ENCODE measurements around the gene RBPJ.
A peak's percentile ranks its signal among the peaks of the same experiment; 100 is the strongest.
"Not testable (repeated sequence)": the region's sequence is repeated elsewhere in the genome, so short reads cannot be mapped to it uniquely, and the experiment has no call there.

The RBPJ gene

DNA sequence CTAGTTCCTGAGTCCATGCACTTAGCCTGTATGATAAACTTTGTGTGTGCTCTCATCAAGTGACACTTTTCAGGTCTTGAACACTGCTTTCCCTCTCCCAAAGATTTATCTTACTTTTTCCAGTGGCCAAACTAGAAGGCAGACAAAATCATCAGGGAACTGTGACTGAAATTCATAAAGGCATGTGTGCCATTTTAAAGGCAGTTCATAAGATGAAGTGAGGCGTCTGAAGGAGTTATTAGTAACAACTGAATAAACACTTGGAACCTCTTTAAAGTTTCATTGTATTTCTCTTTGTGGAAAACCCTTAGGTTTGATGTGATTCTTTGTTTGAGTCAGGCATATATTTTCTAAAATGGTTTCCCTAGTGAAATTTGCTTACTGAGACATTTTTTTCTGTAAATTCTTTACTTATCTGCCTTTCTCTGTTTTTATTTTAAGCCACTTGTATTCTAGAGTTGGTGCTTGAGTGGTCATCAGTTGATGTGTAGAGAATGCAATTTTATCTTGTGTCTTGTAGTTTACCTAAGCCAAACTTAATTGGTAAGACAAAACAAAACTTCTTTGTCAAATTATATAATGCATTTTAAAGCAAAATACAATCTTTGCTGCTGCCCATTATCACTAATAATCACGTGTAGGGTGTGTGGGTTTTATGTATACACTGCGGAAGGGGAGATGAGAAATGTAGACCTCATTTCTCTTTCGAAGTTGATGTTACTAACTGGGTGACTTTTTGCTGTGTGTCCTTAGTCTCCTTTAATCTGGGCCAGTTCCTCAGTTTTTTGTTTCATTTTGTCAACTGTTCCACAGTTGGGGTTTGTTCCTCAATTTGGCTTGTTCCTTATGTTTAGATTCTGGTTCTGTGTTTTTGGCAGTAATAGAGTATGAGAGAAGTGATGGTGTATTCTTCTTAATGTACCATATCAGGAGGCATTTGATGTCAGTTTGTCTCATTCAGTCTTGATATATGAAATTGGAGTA, 56.8 kb downstream of the RBPJ start:
- no peak for DNase-seq

DNA sequence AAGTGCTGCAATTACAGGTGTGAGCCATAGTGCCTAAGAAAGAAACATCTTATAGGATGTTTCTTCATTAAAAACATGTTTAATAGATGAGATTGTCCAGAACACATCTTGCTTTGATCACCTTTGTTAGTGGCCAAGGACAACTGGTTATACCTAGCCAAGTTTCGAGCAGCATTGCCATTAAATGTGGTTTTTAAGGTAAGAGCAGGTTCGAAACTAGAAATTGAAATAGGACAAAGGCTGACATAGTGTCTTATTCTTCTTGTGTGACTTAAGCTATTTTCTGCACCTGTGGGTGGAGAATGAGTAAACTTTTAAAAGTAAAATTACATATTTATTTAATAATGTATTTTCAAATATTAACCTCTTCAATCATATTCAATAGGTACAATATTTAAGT, 59.0 kb downstream of the RBPJ start:
- no peak for DNase-seq

DNA sequence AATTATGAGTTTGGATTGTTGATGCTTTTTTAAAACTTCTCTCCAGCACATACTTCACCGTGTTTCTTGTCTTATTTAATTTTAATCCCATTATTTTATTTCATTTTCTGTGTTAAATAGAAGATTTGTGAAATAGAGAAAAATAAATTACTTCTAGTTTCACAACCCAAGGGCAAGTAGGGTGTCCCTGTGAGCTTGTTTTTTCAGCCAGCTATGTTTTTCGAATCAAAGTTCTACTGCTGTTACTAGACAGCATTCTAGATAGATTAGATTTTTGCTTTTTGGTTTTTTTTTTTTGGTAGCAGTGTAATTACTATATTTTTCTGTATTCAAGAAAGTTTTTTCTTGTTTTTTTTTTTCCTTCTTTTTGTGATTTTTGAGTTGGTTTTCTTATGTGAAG, 59.9 kb downstream of the RBPJ start:
- DNase-seq, result no peak

DNA sequence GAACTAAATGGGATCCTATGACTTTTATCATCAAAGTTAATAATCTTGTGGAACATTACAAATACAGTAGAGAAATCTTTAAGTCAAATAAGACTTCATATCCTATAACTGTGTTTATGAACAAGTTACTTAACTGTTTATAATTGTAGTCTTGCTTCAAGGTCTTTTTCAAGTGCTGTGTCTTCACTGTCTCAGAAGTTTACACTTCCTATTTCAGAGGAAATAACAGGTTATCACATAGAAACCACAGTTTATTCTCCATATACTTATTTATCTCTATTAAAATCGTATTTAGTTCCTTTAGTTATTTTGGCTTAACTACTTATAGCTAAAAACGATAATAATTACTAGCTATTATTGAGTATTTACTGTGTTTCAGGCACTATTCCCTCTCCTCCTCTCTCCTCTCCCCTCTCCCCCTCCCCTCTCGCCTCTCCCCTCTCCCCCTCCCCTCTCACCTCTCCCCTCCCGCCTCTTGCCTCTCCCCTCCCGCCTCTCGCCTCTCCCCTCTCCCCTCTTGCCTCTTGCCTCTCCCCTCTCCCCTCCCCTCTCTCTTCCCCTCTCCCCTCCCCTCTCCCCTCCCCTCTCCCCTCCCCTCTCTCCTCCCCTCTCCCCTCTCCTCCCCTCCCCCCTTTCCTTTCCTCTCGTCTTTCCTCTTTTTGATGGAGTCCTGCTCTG, 63.7 kb downstream of the RBPJ start:
- no peak for DNase-seq

DNA sequence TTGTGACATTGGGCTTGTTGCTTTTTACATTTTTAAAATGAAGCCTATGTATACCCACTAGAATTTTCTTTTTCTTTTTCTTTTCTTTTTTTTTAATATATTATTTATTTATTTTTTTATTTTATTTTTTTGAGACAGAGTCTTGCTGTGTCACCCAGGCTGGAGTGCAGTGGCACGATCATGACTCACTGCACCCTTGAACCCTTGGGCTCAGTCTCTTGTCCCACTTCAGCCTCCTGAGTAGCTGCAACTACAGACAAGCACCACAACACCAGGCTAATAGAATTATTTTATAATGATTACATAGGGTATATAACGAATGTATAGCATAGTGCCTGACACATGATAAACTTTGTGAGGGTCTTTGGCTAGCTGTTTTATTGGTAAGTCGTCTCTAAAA, 64.9 kb downstream of the RBPJ start:
- DNase-seq, result no peak

DNA sequence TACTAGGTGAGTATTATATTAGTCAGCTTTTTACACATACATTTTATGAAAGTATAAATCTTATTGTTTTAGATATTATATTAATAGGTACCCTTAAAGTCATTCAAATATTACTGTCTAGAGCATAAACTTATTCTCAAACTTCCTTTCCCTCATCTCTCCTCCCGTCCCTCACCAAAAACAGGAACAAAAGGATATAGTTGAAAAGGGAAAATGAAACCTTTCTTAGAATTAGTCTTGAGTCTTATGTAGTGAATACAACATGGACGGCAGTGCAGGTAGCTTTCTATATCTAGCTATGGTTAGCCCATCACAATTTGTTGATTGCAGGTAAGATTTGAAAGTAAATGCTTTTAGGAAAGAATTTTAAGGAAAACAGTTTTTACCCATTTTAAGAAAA, 65.6 kb downstream of the RBPJ start:
- no peak for DNase-seq

DNA sequence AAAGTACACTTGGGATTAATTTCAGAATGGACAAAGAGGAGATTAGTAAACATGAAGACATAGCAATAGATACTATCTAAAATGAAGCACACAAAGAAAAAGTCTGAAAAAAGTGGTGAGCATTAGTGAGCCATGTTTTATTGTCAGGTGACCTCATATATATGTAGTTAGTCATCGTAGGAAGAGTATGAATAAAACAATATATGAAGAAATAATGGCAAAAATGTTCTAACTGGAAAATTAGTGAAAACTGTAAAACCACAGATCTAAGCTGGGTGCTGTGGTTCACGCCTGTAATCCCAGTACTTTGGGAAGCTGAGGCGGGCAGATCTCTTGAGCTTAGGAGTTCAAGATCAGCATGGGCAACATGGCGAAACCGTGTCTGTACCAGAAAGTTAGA, 67.9 kb downstream of the RBPJ start:
- DNase-seq, result no peak

DNA sequence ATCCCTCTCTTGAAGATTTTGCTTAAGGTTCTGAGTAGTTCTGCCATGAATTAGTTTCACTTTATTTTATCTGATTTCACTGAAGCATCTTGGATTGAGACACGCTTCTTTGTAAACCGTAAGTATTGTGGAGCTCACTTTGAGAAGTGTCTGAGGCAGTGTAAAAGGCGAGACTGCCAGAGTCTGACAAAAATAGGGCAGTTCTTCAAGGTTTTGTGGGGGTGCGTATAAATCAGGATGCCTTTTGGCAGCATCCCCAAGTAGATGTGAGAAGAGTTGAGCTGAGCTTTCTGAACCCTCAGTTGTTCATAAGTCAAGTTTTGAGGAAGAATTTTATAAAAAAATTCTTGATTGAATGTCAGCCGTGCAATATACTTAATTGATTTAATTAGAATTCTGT, 76.3 kb downstream of the RBPJ start:
- no peak for DNase-seq

DNA sequence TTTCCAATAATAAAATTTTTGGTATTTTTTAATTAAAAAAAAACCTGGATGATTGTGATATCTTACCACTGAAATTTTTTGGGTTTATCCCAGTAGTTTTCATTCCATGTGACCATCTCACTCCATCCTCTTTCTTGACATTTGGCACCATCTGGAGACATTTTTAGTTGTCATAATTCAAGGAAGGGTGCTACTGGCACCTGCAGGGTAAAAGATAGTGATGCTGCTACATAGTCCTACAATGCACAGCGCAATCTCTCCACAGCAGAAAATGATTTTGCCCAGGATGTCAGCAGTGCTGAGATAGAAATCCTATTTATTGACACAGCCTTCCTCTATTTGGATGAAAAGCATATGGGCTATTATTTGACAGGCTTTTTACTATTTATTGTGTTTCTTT, 79.3 kb downstream of the RBPJ start:
- no peak for DNase-seq

DNA sequence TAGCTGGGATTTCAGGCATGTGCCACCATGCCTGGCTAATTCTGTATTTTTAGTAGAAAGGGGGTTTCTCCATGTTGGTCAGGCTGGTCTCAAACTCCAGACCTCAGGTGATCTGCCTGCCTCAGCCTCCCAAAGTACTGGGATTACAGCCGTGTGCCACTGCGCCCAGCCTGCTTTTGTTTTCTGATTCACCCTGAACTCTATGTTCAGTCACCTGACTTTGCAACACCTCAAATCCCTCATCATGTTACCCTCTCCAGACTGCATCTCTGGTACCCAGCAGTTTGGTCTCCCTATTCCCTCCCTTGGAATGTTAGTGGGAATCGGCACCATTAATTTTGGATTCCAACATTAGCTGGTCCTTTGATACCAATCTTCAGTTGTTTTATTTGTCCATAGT, 81.2 kb downstream of the RBPJ start:
- DNase-seq, result not testable (repeated sequence)

DNA sequence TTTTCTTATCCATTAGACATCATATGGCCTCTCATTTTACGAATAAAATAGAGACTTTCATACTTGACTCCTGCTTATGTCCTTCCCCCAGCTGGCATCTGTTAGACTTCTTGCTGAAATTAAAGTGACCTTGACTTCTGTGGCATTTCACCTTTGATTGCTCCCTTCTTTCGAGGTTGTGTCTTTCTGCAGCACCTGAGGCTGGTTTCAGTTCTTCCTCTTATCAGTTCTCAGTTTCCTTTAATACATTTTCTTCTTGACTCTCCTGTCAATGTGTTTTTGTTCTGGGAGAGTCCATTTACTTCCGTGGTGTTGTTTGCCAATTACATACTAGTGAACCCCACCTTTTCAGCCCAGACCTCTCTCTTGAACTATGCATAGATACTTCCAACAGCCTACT, 81.6 kb downstream of the RBPJ start:
- no peak for DNase-seq

DNA sequence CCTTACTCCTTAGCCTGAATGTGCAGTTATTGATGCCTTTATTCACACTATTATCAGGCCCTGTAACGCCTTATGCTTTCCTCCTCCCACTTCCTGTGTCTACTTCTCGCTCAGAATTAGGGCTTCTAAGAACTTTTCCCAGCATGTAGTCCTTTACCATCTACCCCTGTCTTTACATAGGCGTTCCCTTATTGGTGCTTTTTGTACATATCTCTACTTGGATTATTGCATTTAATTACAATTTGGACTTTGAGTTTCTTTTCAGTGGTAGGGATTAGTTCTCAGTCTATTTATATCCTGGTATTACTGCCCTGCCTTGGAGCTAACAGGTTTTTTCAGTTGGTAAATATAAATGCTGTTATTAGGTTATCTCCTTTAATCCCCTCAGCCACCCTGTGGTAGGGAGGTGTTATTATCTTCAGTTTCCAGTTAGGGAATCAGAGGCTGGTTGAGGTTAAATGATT, 84.0 kb downstream of the RBPJ start:
- no peak for DNase-seq

DNA sequence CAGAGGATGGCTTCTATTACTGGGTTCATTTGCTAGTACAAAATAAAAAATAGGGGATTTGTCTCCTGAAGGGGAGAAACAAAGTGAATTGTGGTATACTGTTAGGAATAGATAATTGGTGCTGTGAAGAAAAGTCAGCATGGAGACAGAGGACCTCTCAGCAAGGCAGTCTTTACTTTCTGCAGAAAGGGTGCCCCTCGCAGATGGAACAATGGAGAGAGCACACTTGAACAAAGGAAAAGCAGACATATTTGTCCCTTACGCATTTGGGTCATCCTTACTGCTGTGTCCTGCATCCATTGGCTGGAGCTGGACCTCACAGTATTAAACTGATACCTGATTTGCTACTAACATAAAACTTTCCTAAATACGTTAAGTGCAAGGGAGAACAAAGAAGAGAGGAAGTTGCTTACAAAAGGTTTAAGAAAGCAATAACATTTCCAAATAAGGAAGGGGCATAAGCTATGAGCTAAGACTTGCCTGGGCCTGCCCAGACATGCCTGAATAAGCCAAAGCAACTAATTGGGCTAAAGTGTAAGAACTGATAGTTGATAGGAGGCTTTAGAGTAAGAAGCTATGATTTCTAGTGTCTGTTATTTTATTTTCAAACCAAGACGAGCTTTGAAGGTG, 85.6 kb downstream of the RBPJ start:
- no peak for DNase-seq

DNA sequence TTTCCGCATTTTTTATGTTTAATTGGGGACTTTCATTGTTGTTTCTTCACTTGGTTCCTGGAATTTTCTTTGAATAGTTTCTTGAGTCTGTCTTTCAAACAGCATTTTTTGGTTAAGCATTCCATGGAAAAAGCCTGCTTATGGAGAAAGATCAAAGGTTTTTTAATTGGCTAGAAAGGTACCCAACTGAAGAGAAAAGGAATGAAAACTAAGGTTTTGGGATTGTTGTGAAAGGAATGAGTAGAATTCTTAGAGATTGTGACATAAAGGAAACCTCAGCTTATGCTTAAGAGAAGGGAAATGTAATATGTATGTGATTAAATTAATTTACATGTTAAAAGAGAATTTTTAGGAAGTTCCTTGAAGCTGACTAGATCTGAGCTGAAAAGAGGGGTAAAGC, 86.7 kb downstream of the RBPJ start:
- DNase-seq, result no peak

DNA sequence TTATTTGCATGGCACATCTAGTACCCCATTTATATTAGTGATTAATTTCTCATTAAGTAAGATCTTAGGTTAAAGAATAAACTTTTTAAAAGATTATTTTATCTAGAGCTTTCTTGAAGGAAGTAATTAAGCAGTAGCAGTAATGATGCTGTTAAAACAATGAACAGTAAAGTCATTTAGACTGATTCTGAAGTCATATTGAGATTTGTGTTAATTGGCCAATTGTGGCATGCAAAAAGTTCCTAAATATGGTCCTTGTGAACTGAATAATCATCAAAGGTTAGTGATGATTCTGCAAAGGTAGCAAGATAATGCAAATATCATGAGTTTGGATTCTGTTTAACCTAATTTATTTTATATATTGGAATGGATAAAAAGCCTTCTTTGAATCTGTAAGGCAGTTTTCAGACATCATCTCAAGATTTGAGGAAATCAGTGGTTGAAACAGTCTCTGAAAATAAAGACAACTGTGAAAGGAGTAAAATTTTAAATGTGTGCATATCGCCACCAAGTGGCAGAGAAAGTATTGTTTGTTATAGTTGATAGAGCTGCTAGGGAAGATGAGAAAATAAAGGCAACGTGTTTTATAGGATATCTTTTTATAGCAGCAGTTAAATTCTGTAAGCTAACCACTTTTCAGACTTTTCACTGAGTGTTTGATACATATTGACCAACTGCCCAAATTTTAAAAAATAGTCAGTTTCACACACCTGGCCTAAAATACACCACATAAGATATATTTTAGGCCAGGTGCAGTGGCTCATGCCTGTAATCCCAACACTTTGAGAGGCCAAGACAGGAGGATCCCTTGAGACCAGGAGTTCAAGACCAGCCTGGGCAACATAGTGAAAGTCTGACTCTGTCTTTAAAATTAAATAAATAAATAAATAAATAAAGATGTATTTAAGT, 89.8 kb downstream of the RBPJ start:
- DNase-seq, result peak; percentile 71

DNA sequence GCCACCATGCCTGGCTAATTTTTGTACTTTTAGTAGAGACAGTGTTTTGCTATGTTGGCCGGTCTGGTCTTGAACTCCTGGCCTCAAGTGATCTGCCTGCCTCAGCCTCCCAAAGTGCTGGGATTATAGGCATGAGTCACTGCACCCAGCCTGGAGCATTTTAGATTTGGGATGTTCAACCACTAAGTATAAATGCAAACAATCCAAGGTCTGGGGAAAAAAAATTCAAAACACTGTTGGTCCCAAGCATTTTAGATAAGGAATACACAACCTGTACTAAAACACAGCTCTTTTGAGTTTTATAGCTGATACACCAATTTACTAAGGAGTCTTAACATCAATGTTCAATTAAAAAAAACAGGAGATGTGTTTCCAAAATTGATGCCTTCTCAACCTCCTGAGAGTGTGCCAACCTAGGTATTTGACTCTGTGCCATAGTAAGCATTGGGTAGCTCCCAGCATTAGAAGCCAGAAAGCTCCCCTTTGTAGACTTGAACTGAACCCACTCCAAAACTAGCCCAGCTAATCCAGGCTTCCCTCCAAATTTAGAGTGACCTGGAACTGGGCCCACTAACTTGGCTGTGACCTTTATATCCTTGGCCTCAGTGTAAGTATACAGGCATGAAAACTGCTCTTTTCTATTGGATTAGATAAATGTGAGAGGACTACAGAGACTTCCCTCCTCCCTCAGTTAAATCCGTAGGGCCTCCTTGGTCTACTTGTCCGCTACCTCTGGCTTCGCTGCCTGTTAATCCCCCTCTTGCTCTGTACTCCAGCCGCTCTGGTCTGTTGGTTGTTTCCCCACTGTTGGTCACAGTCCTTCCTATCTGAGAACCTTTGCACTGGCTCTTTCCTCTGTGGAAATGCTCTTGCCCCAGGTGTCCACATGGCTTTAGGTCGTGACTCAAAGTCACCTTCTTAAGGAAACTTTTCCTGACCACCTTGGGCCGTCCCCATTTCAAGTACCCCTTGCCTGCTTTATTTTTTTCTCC, 91.9 kb downstream of the RBPJ start:
- no peak for DNase-seq

DNA sequence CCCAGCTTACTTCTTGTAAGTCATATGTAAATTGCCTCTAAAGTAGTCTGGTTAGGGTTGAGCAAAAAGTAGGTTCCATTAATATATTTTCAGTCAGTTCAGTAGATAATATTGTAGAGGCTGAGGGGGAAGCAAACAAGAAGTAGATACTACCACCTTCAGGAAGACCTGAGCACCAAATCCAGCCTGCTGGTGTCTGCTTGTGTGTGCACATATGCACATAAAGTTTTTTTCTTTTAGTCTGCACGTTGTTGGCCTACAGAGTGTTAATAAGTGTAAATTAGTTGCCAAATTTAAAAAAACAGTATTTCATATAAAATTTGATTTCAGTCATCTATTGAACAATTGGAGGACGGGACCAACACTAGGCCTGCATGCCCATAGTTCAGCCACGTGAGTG, 92.8 kb downstream of the RBPJ start:
- no peak for DNase-seq

DNA sequence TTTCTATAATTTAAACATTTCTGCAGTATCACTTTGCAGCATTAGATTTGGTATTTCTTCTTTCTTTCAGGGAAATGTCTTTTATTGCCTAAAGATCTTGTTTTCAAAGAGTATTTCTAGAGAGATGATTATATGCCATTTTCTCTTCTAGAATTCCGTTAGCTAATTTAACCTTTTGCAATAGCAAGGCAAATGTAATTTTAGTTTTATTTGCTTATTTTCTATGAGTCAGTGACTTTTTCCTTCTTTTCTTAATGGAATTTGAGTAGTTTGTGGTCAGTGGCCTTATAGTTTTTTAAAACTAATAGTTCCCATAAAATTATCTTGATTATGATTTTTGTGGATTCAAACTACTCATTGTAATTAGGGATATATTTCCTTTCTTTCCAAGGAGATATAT, 97.3 kb downstream of the RBPJ start:
- DNase-seq, result no peak

DNA sequence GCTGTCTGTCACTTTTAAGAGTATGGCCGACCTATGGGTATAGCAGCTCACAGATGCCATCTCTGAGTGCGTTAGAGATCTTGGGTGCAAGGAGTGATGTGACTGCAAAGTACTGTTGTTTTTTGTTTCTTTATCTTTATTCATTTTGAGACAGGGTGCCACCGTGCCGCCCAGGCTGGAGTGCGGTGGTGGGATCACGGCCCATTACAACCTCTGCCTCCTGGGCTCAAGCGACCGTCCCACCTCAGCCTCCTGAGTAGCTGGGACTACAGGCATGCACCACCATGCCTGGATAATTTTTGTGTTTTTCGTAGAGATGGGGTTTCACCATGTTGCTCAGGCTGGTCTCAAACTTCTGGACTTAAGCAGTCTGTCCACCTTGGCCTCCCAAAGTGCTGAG, 98.0 kb downstream of the RBPJ start:
- DNase-seq, result no peak

DNA sequence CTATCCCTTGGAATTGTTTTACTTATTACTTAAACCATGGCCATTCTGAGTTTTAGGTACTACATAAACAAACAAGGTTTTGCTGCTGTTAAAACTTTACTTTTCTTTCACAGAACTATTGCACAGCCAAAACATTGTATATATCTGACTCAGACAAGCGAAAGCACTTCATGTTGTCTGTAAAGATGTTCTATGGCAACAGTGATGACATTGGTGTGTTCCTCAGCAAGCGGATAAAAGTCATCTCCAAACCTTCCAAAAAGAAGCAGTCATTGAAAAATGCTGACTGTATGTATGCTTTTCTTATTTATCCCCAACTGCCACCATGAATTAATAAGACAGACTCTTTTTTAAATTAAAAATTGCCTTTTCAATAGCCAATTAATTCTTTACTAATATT, 99.6 kb downstream of the RBPJ start:
- DNase-seq, result no peak

DNA sequence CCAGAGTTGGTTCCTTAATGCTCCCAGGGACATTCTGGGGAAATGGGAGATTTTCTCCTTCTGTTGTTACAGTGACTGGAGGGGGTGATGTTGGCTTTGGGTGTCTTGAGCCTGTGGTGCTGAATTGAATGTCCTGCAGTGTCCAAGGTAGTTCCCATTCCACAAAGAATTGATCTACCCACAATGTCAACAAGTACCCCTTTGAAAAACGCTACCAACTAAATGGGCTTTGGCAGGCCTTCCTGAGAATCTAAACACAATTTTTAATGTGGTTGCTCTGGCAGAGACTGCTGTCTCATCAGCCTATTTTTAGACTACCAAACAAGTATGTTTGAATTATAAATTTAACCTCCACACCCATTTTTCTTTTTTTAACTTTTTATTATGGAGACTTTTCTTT, 100.1 kb downstream of the RBPJ start:
- no peak for DNase-seq

All from CD4-positive, alpha-beta T cell treated with Interleukin-21 for 1 hour (primary cell).